H9 (cell line): ENCODE measurements around the gene ISG20L2. TPM values are rescaled to one million over a fixed set of nuclear protein-coding genes. Genes with fewer than 3 reads are reported as not detected.

ENCODE experiments used
- DNase-seq: peaks from one replicate; pipeline ENCODE4 v3.0.0-alpha.2; 2017
- H2AFZ ChIP-seq: one replicate; pipeline ENCODE4 v1.6.1; 2013; ENCODE audit warnings: mild to moderate bottlenecking, low read length, control low read depth, moderate library complexity
- H2AK5ac ChIP-seq: 2 replicates; pipeline ENCODE4 v1.6.1; 2013; ENCODE audit warnings: low read length, control low read depth, mixed read lengths; ENCODE audit not compliant: insufficient read length
- H2BK120ac ChIP-seq: one replicate; pipeline ENCODE4 v1.6.1; 2013; ENCODE audit warnings: low read depth, mild to moderate bottlenecking, low read length, control low read depth, inconsistent platforms; ENCODE audit not compliant: poor library complexity, severe bottlenecking
- H2BK12ac ChIP-seq: 2 replicates; pipeline ENCODE4 v1.6.1; 2013; ENCODE audit warnings: low read length, control low read depth, mixed read lengths, low read depth; ENCODE audit not compliant: insufficient read length
- H2BK15ac ChIP-seq: 2 replicates; pipeline ENCODE4 v1.6.1; 2013; ENCODE audit warnings: low read depth, low read length, control low read depth
- H2BK20ac ChIP-seq: one replicate; pipeline ENCODE4 v1.6.1; 2013; ENCODE audit warnings: low read depth, mild to moderate bottlenecking, low read length, control low read depth, inconsistent platforms; ENCODE audit not compliant: poor library complexity, severe bottlenecking
- H2BK5ac ChIP-seq: 2 replicates; pipeline ENCODE4 v1.6.1; 2013; ENCODE audit warnings: low read length, control low read depth, mixed read lengths; ENCODE audit not compliant: insufficient read length
- H3K14ac ChIP-seq: 2 replicates; pipeline ENCODE4 v1.6.1; 2013; ENCODE audit warnings: low read length, control low read depth; ENCODE audit not compliant: insufficient read depth
- H3K18ac ChIP-seq: 2 replicates; pipeline ENCODE4 v1.6.1; 2013; ENCODE audit warnings: low read depth, mild to moderate bottlenecking, mixed read lengths, low read length, control low read depth; ENCODE audit not compliant: insufficient read length
- H3K23ac ChIP-seq: 2 replicates; pipeline ENCODE4 v1.6.1; 2013; ENCODE audit warnings: low read length, control low read depth, mixed read lengths, low read depth; ENCODE audit not compliant: insufficient read length
- H3K23me2 ChIP-seq: 2 replicates; pipeline ENCODE4 v1.6.1; 2013; ENCODE audit warnings: low read depth, mild to moderate bottlenecking, mixed read lengths, low read length, control low read depth; ENCODE audit not compliant: insufficient read length, poor library complexity, severe bottlenecking
- H3K27ac ChIP-seq: 2 replicates; pipeline ENCODE4 v1.5.1; 2013; ENCODE audit warnings: low read length, control low read depth, mixed read lengths, low read depth; ENCODE audit not compliant: insufficient read length
- H3K27me3 ChIP-seq: 2 replicates; pipeline ENCODE4 v1.6.1; 2013; ENCODE audit warnings: low read length, control low read depth, inconsistent platforms; ENCODE audit not compliant: insufficient read depth
- H3K4ac ChIP-seq: 2 replicates; pipeline ENCODE4 v1.6.1; 2013; ENCODE audit warnings: low read depth, mild to moderate bottlenecking, control low read depth, inconsistent platforms, low read length, moderate library complexity
- H3K4me1 ChIP-seq: 2 replicates; pipeline ENCODE4 v1.6.1; 2013; ENCODE audit warnings: low read length, control low read depth, inconsistent platforms; ENCODE audit not compliant: insufficient read depth
- H3K4me2 ChIP-seq: 2 replicates; pipeline ENCODE4 v1.6.1; 2013; ENCODE audit warnings: low read length, control low read depth, mixed read lengths; ENCODE audit not compliant: insufficient read length, insufficient read depth
- H3K56ac ChIP-seq: 2 replicates; pipeline ENCODE4 v1.6.1; 2013; ENCODE audit warnings: low read depth, mild to moderate bottlenecking, mixed read lengths, low read length, control low read depth; ENCODE audit not compliant: insufficient read length
- H3K79me1 ChIP-seq: 2 replicates; pipeline ENCODE4 v1.6.1; 2013; ENCODE audit warnings: low read depth, mild to moderate bottlenecking, moderate library complexity, low read length, control low read depth, inconsistent platforms; ENCODE audit not compliant: insufficient read depth, poor library complexity, severe bottlenecking
- H3K79me2 ChIP-seq: 2 replicates; pipeline ENCODE4 v1.6.1; 2013; ENCODE audit warnings: low read length, control low read depth, inconsistent platforms; ENCODE audit not compliant: insufficient read depth
- H3K9ac ChIP-seq: 2 replicates; pipeline ENCODE4 v1.6.1; 2013; ENCODE audit warnings: low read length, control low read depth, mixed read lengths; ENCODE audit not compliant: insufficient read length; ENCODE audit errors: extremely low read depth
- H3K9me3 ChIP-seq: one replicate; pipeline ENCODE4 v1.6.1; 2013; ENCODE audit warnings: low read depth, low read length, inconsistent platforms; ENCODE audit not compliant: control insufficient read depth
- H3T11ph ChIP-seq: one replicate; pipeline ENCODE4 v1.6.1; 2013; ENCODE audit warnings: mild to moderate bottlenecking, low read length, control low read depth, inconsistent platforms
- H4K20me1 ChIP-seq: one replicate; pipeline ENCODE4 v1.6.1; 2013; ENCODE audit not compliant: control insufficient read depth, insufficient read length, insufficient read depth
- H4K5ac ChIP-seq: 2 replicates; pipeline ENCODE4 v1.6.1; 2013; ENCODE audit warnings: low read depth, mild to moderate bottlenecking, mixed read lengths, low read length, control low read depth; ENCODE audit not compliant: insufficient read length
- H4K8ac ChIP-seq: replicated peaks from 2 replicates; pipeline ENCODE4 v1.6.1; 2013; ENCODE audit warnings: low read length, control low read depth, mixed read lengths, low read depth; ENCODE audit not compliant: insufficient read length
- H4K91ac ChIP-seq: 2 replicates; pipeline ENCODE4 v1.6.1; 2013; ENCODE audit warnings: low read depth, mild to moderate bottlenecking, moderate library complexity, mixed read lengths, low read length, control low read depth; ENCODE audit not compliant: insufficient read length
- H3K27ac Mint-ChIP-seq, 3 experiments: 2 replicates in 2 of 3; 3 replicates in 1 of 3; pipeline ENCODE4 v1.8.0; 2020 to 2021; ENCODE audit warnings: mixed read lengths in 3 of 3, mild to moderate bottlenecking in 1 of 3, moderate library complexity in 1 of 3
- H3K27me3 Mint-ChIP-seq: 2 replicates; pipeline ENCODE4 v1.8.0; 2021; ENCODE audit warnings: low read depth, mild to moderate bottlenecking, moderate library complexity, mixed read lengths
- H3K36me3 Mint-ChIP-seq, 3 experiments: 2 replicates in 2 of 3; 3 replicates in 1 of 3; pipeline ENCODE4 v1.8.0; 2020 to 2021; ENCODE audit warnings: low read depth in 3 of 3, mixed read lengths in 3 of 3; ENCODE audit not compliant: insufficient read depth in 1 of 3
- H3K4me1 Mint-ChIP-seq, 2 experiments: 2 replicates each; pipeline ENCODE4 v1.8.0; 2020; ENCODE audit warnings: mixed read lengths in 2 of 2
- H3K4me3 Mint-ChIP-seq, 2 experiments: 2 replicates in 1 of 2; 3 replicates in 1 of 2; pipeline ENCODE4 v1.8.0; 2020 to 2021; ENCODE audit warnings: mild to moderate bottlenecking in 2 of 2, mixed read lengths in 2 of 2, moderate library complexity in 1 of 2
- H3K9me3 Mint-ChIP-seq, 2 experiments: 2 replicates in 1 of 2; 3 replicates in 1 of 2; pipeline ENCODE4 v1.8.0; 2020; ENCODE audit warnings: mild to moderate bottlenecking in 2 of 2, mixed read lengths in 2 of 2, moderate library complexity in 1 of 2
- WGBS: extraction: QIAGEN DNeasy Blood & Tissue Kit; methylation state at CpG from one replicate; pipeline ENCODE4 v1.1.7; 2013; ENCODE audit warnings: missing lambda C conversion rate, low lambda C conversion rate, mixed read lengths; ENCODE audit not compliant: insufficient read length; ENCODE audit errors: extremely low coverage; 5-methylcytosine and 5-hydroxymethylcytosine counted together
- total RNA-seq: library from RNA; stranded (reverse); gene quantifications from 2 replicates; pipeline ENCODE4 v1.2.1, GENCODE V29; 2021
- TF ChIP-seq, protein P1 (sequence below): fragments of 200-600 bp; sonication (generic); conservative IDR thresholded peaks from 3 replicates; pipeline ENCODE4 v1.8.0; 2021; ENCODE audit warnings: antibody characterized with exemption, mild to moderate bottlenecking

The ISG20L2 gene
- total RNA-seq, 1 experiment from 2014 or later, result 57.6 TPM

DNA sequence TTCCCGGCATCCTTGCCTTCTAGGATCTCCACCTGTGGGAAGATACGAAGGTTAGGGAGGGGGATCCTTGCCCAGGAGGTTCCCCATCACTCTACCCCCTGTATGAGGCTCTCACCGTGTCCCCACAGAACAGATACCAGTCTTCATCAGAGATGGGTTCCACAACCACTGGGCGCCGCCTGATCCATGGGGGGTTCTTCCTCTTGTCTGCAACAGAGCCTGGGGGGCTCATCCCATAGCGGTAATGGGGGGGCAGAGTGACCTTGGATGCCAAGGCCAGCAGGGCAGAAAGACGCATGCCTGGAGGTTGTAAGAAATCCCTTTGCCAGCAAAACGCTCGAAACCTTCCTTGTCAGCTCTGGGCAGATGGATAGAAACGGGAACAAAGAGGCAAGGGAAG lies 9.8 kb upstream of the ISG20L2 start:
- H3K36me3 Mint-ChIP-seq, result peaks cover 7 to 32% (median 28%) of the 10 kb centered on the region in 3 experiments; a peak in 6 of 7 replicates
- peaks cover 14 to 19% of the 10 kb centered on the region in 2 experiments for H3K4me1 Mint-ChIP-seq
- no peak overlapping the region for H3K23ac ChIP-seq
- H4K91ac ChIP-seq, result no peak overlapping the region
- H3K27ac Mint-ChIP-seq, result peak overlapping the region in 2 of 3 experiments; percentile 23 to 37; a peak in 1 of 7 replicates
- H3K14ac ChIP-seq, result no peak overlapping the region
- no peak overlapping the region for H2BK20ac ChIP-seq
- no peak overlapping the region; a peak in 1 of 5 replicates for H3K4me3 Mint-ChIP-seq
- no peaks in the 10 kb centered on the region for H3K4me1 ChIP-seq
- no peaks in the 10 kb centered on the region for H3K79me2 ChIP-seq
- H3K27me3 Mint-ChIP-seq, result no peaks in the 10 kb centered on the region
- H3K23me2 ChIP-seq, result peaks cover 5% of the 10 kb centered on the region
- no peak for DNase-seq
- no peaks in the 10 kb centered on the region for H3K27me3 ChIP-seq
- no peak overlapping the region for H3K4me2 ChIP-seq
- no CpG with 5 or more reads among the region's 10 CpGs for WGBS
- no peak overlapping the region for H4K5ac ChIP-seq
- no peak overlapping the region for H3K18ac ChIP-seq
- H4K20me1 ChIP-seq, result no peaks in the 10 kb centered on the region
- H2AK5ac ChIP-seq, result no peak overlapping the region
- H3K9me3 ChIP-seq, result no peaks in the 10 kb centered on the region
- H3K9me3 Mint-ChIP-seq, result no peaks in the 10 kb centered on the region; a peak in 1 of 5 replicates
- no peak overlapping the region for H4K8ac ChIP-seq
- no peak overlapping the region for H2BK15ac ChIP-seq
- no peak overlapping the region for H2BK12ac ChIP-seq
- no peak overlapping the region for H3K9ac ChIP-seq
- H2AFZ ChIP-seq, result no peak overlapping the region
- no peak overlapping the region for H3K56ac ChIP-seq
- H2BK120ac ChIP-seq, result no peak overlapping the region
- H2BK5ac ChIP-seq, result no peak overlapping the region
- H3T11ph ChIP-seq, result no peak overlapping the region
- TF ChIP-seq, protein P1, sequence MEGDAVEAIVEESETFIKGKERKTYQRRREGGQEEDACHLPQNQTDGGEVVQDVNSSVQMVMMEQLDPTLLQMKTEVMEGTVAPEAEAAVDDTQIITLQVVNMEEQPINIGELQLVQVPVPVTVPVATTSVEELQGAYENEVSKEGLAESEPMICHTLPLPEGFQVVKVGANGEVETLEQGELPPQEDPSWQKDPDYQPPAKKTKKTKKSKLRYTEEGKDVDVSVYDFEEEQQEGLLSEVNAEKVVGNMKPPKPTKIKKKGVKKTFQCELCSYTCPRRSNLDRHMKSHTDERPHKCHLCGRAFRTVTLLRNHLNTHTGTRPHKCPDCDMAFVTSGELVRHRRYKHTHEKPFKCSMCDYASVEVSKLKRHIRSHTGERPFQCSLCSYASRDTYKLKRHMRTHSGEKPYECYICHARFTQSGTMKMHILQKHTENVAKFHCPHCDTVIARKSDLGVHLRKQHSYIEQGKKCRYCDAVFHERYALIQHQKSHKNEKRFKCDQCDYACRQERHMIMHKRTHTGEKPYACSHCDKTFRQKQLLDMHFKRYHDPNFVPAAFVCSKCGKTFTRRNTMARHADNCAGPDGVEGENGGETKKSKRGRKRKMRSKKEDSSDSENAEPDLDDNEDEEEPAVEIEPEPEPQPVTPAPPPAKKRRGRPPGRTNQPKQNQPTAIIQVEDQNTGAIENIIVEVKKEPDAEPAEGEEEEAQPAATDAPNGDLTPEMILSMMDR, result no peak
- H3K79me1 ChIP-seq, result no peaks in the 10 kb centered on the region
- no peak overlapping the region for H3K27ac ChIP-seq
- no peak overlapping the region for H3K4ac ChIP-seq
